LHCN-M2 (cell line): ENCODE results near the gene PFAS. TPM values are rescaled to one million over a fixed set of nuclear protein-coding genes. Genes with fewer than 3 reads are reported as not detected.

Source experiments
- DNase-seq: peaks from one replicate; pipeline ENCODE4 v3.0.0-alpha.2; 2012; ENCODE audit warnings: low read depth
- total RNA-seq: library from RNA; depleted of rRNA; stranded (reverse); fragments of >200 nt; gene quantifications from 2 replicates; pipeline ENCODE4 v1.2.3, GENCODE V29; 2014; rRNA removed

PFAS gene
- total RNA-seq, 1 experiment from 2014 or later = 34.7 TPM

GRCh38 chr17:8300627-8301242, 51.6 kb downstream of the PFAS start:
- peak; percentile 54 for DNase-seq

- no peak for DNase-seq
Measured at GRCh38 chr17:8310601-8311123, 61.6 kb downstream of the PFAS start.

GRCh38 chr17:8311131-8311790, 62.2 kb downstream of the PFAS start:
- no peak for DNase-seq

- DNase-seq = no peak
Measured at GRCh38 chr17:8312251-8312650, 63.2 kb downstream of the PFAS start.

- DNase-seq = no peak
Measured at GRCh38 chr17:8312726-8313600, 63.9 kb downstream of the PFAS start.

- no peak for DNase-seq
Measured at GRCh38 chr17:8314797-8315763, 66.0 kb downstream of the PFAS start.

GRCh38 chr17:8315764-8316217, 66.7 kb downstream of the PFAS start:
- no peak for DNase-seq

GRCh38 chr17:8318010-8318935, 69.2 kb downstream of the PFAS start:
- DNase-seq = no peak

Other genes starting within 250 kb of the PFAS start
- not detected in 2 replicates for gene GUCY2D, start 246.7 kb upstream of the PFAS start, total RNA-seq
- 0.17 and 0.58 TPM in 2 replicates for gene ALOX15B, start 210.2 kb upstream of the PFAS start, total RNA-seq
- gene ALOX12B, start 161.6 kb upstream of the PFAS start, total RNA-seq = 0.06 TPM in 1 of 2 replicates, not detected in the other
- gene ALOXE3, start 130.8 kb upstream of the PFAS start, total RNA-seq = not detected in 2 replicates
- gene HES7, start 125.2 kb upstream of the PFAS start, total RNA-seq = 0.06 and 0.34 TPM in 2 replicates
- 12.6 and 18.2 TPM in 2 replicates for gene PER1, start 96.9 kb upstream of the PFAS start, total RNA-seq
- gene VAMP2, start 86.3 kb upstream of the PFAS start, total RNA-seq = 3.8 and 4.6 TPM in 2 replicates
- gene TMEM107, start 72.9 kb upstream of the PFAS start, total RNA-seq = 40.0 and 45.3 TPM in 2 replicates
- 6.9 and 7.4 TPM in 2 replicates for gene BORCS6, start 59.1 kb upstream of the PFAS start, total RNA-seq
- 81.3 and 93.4 TPM in 2 replicates for gene AURKB, start 38.7 kb upstream of the PFAS start, total RNA-seq
- 1.5 and 2.7 TPM in 2 replicates for gene CTC1, start 1.2 kb upstream of the PFAS start, total RNA-seq
- 15.3 and 17.9 TPM in 2 replicates for gene RANGRF, start 39.4 kb downstream of the PFAS start, total RNA-seq
- 1.1 and 1.3 TPM in 2 replicates for gene SLC25A35, start 46.1 kb downstream of the PFAS start, total RNA-seq
- not detected in 2 replicates for gene ARHGEF15, start 61.0 kb downstream of the PFAS start, total RNA-seq
- not detected in 2 replicates for gene ODF4, start 90.6 kb downstream of the PFAS start, total RNA-seq
- 2,622 and 3,054 TPM in 2 replicates for gene RPL26, start 133.9 kb downstream of the PFAS start, total RNA-seq
- not detected in 2 replicates for gene RNF222, start 148.5 kb downstream of the PFAS start, total RNA-seq
- gene NDEL1, start 186.6 kb downstream of the PFAS start, total RNA-seq = 52.4 and 69.1 TPM in 2 replicates